HEK293 (cell line): ENCODE results near the gene BTNL9.

Source experiments
- CTCF ChIA-PET: fragments of 350-600 bp; formaldehyde crosslinking; extraction: SDS; loops from one replicate; lab custom pipeline; 2021; ENCODE audit warnings: antibody characterized with exemption; lab: Yijun Ruan, JAX
- POLR2A ChIA-PET: fragments of 300-600 bp; formaldehyde crosslinking; extraction: SDS; loops from one replicate; lab custom pipeline; 2020; ENCODE audit warnings: antibody characterized with exemption, inconsistent platforms; lab: Yijun Ruan, JAX
- H3K27ac ChIP-seq: fragments of 200-500 bp; sonication (Bioruptor generic); 2 replicates; pipeline ENCODE4 v1.5.1; 2014; ENCODE audit warnings: low read depth, low read length, control low read depth, inconsistent platforms; ENCODE audit errors: extremely low read depth
- H3K36me3 ChIP-seq, 2 experiments: fragments of 200-500 bp in 1 of 2; sonication (Bioruptor generic) in 1 of 2; 1 replicate in 1 of 2; 2 replicates in 1 of 2; pipeline ENCODE4 v1.5.1; 2014 to 2017; ENCODE audit warnings: inconsistent platforms in 2 of 2, low read length in 2 of 2; ENCODE audit not compliant: control insufficient read depth in 2 of 2, insufficient read depth in 1 of 2
- H3K4me1 ChIP-seq: fragments of 200-500 bp; sonication (Bioruptor generic); 2 replicates; pipeline ENCODE4 v1.5.1; 2014; ENCODE audit warnings: mild to moderate bottlenecking, low read length, inconsistent platforms; ENCODE audit not compliant: control insufficient read depth, insufficient read depth
- H3K4me3 ChIP-seq: 2 replicates; pipeline ENCODE4 v1.5.1; 2011; ENCODE audit warnings: low read depth, mild to moderate bottlenecking, control low read depth, low read length, moderate library complexity
- H3K9me3 ChIP-seq: fragments of 200-500 bp; sonication (Bioruptor generic); 2 replicates; pipeline ENCODE4 v1.5.1; 2014; ENCODE audit warnings: low read depth, low read length, inconsistent platforms; ENCODE audit not compliant: control insufficient read depth, insufficient read depth
- AEBP2 ChIP-seq: fragments of 450-650 bp; formaldehyde crosslinking; IDR thresholded peaks from 2 replicates; pipeline ENCODE4 v1.5.1; 2016; ENCODE audit warnings: missing biosample characterization, missing genetic modification characterization, borderline replicate concordance
- BCL6B ChIP-seq: fragments of 450-650 bp; formaldehyde crosslinking; IDR thresholded peaks from 2 replicates; pipeline ENCODE4 v1.5.1; 2017; ENCODE audit warnings: missing biosample characterization, missing genetic modification characterization
- CTCF ChIP-seq: fragments of 450-650 bp; formaldehyde crosslinking; IDR thresholded peaks from 2 replicates; pipeline ENCODE4 v1.5.1; 2016; ENCODE audit warnings: missing biosample characterization, missing genetic modification characterization
- ELK4 ChIP-seq: IDR thresholded peaks from 2 replicates; pipeline ENCODE4 v1.6.1; 2011; ENCODE audit warnings: mild to moderate bottlenecking, low read depth, low read length, borderline replicate concordance
- GLIS2 ChIP-seq: fragments of 450-650 bp; formaldehyde crosslinking; IDR thresholded peaks from 2 replicates; pipeline ENCODE4 v1.5.1; 2016; ENCODE audit warnings: missing biosample characterization, missing genetic modification characterization
- HIC1 ChIP-seq: fragments of 450-650 bp; formaldehyde crosslinking; IDR thresholded peaks from 2 replicates; pipeline ENCODE4 v1.5.1; 2016; ENCODE audit warnings: missing biosample characterization, missing genetic modification characterization
- SP3 ChIP-seq: fragments of 450-650 bp; formaldehyde crosslinking; IDR thresholded peaks from 2 replicates; pipeline ENCODE4 v1.5.1; 2016; ENCODE audit warnings: missing biosample characterization, missing genetic modification characterization
- TSHZ1 ChIP-seq: fragments of 450-650 bp; formaldehyde crosslinking; IDR thresholded peaks from 2 replicates; pipeline ENCODE4 v1.5.1; 2016; ENCODE audit warnings: missing biosample characterization, missing genetic modification characterization, borderline replicate concordance
- ZFHX2 ChIP-seq: fragments of 450-650 bp; formaldehyde crosslinking; conservative IDR thresholded peaks from 2 replicates; pipeline ENCODE4 v1.5.1; 2016; ENCODE audit warnings: missing biosample characterization, missing genetic modification characterization
- ZNF114 ChIP-seq: fragments of 450-650 bp; formaldehyde crosslinking; IDR thresholded peaks from 2 replicates; pipeline ENCODE4 v1.5.0; 2017; ENCODE audit warnings: missing biosample characterization, missing genetic modification characterization
- ZNF274 ChIP-seq, 2 experiments: fragments of 200-500 bp in 1 of 2; fragments of 450-650 bp in 1 of 2; sonication (Bioruptor generic) in 1 of 2; formaldehyde crosslinking in 1 of 2; IDR thresholded peaks; 2 replicates each; pipeline versions ENCODE4 v1.5.1 to v1.6.1; 2014 to 2016; ENCODE audit warnings: borderline replicate concordance in 1 of 2, inconsistent platforms in 1 of 2, low read length in 1 of 2, missing biosample characterization in 1 of 2, missing genetic modification characterization in 1 of 2
- ZNF350 ChIP-seq: fragments of 450-650 bp; formaldehyde crosslinking; IDR thresholded peaks from 2 replicates; pipeline ENCODE4 v1.5.0; 2017; ENCODE audit warnings: missing biosample characterization, mild to moderate bottlenecking, missing genetic modification characterization
- ZNF513 ChIP-seq: fragments of 450-650 bp; IDR thresholded peaks from 2 replicates; pipeline ENCODE4 v1.5.1; 2018; ENCODE audit warnings: missing biosample characterization, missing genetic modification characterization
- ZNF514 ChIP-seq: fragments of 450-650 bp; formaldehyde crosslinking; IDR thresholded peaks from 2 replicates; pipeline ENCODE4 v1.5.1; 2016; ENCODE audit warnings: missing biosample characterization, missing genetic modification characterization
- ZNF548 ChIP-seq: fragments of 450-650 bp; formaldehyde crosslinking; IDR thresholded peaks from 2 replicates; pipeline ENCODE4 v1.5.1; 2016; ENCODE audit warnings: missing biosample characterization, missing genetic modification characterization
- ZNF561 ChIP-seq: fragments of 450-650 bp; IDR thresholded peaks from 2 replicates; pipeline ENCODE4 v1.5.1; 2018; ENCODE audit warnings: missing biosample characterization, missing genetic modification characterization, borderline replicate concordance
- ZNF707 ChIP-seq: fragments of 450-650 bp; formaldehyde crosslinking; IDR thresholded peaks from 2 replicates; pipeline ENCODE4 v1.5.1; 2016; ENCODE audit warnings: missing biosample characterization, missing genetic modification characterization
- ZNF843 ChIP-seq: fragments of 450-650 bp; formaldehyde crosslinking; IDR thresholded peaks from 2 replicates; pipeline ENCODE4 v1.5.1; 2016; ENCODE audit warnings: missing biosample characterization, missing genetic modification characterization

Gene BTNL9

GRCh38 chr5:181054871-181055459 is 14.9 kb downstream of the BTNL9 start (continued):
- TF ChIP-seq ZNF548 (tag by site-specific recombination) (no peak), HIC1 (tag by site-specific recombination) (no peak)

GRCh38 chr5:181056431-181056830 is 16.4 kb downstream of the BTNL9 start:
- Histone ChIP-seq H3K27ac (no peak overlapping the region), H3K4me3 (no peak overlapping the region), H3K9me3 (no peaks in the 10 kb centered on the region), H3K36me3 (peaks cover 0 to 4% of the 10 kb centered on the region in 2 experiments; a peak in 1 of 3 replicates), H3K4me1 (peaks cover 3% of the 10 kb centered on the region; the same call in 1 of the 2 replicates)
- ChIA-PET CTCF (interaction anchor here (1.2 kb wide), 1 partner anchor 103 kb away, joined by 3 read pairs; no protein-coding TSS in a partner anchor), POLR2A (no interaction called here)
- TF ChIP-seq GLIS2 (tag by site-specific recombination) (no peak), ZNF274 (IDR thresholded peaks at IDR 0.05; ENCODE audit: low read length) (no peak), ZNF274 (tag by site-specific recombination; IDR thresholded peaks at IDR 0.05; ENCODE audit: borderline replicate concordance) (no peak), CTCF (tag by site-specific recombination) (no peak), ZNF707 (tag by site-specific recombination) (no peak), ZNF513 (no peak), ZNF843 (tag by site-specific recombination) (no peak), ZNF114 (tag by site-specific recombination) (no peak), ZNF350 (tag by site-specific recombination) (no peak), SP3 (tag by site-specific recombination) (no peak)

GRCh38 chr5:181058321-181058720 is 18.3 kb downstream of the BTNL9 start:
- POLR2A ChIA-PET, result no interaction called here
- CTCF ChIA-PET, result no interaction called here
- no peaks in the 10 kb centered on the region for H3K4me1 ChIP-seq
- no peak overlapping the region for H3K27ac ChIP-seq
- H3K9me3 ChIP-seq, result no peaks in the 10 kb centered on the region
- H3K36me3 ChIP-seq, result peaks cover 0 to 4% of the 10 kb centered on the region in 2 experiments; a peak in 1 of 3 replicates
- no peak overlapping the region for H3K4me3 ChIP-seq
- TF ChIP-seq ELK4 (no peak), ZNF561 (no peak), ZFHX2 (tag by site-specific recombination) (no peak), BCL6B (no peak), TSHZ1 (tag by site-specific recombination) (no peak), ZNF514 (tag by site-specific recombination) (no peak), AEBP2 (tag by site-specific recombination) (no peak)
